Vagina (tissue), 2 donors: ENCODE results near the gene MCM7.

ENCODE experiments used
- CTCF ChIP-seq, 3 experiments: fragments of 450-650 bp in 2 of 3; fragments of 200-600 bp in 1 of 3; sonication (generic) in 1 of 3; IDR thresholded peaks; one replicate each; pipeline ENCODE4 v1.5.1; 2017 to 2019; ENCODE audit warnings: antibody characterized with exemption in 3 of 3, mild to moderate bottlenecking in 2 of 3, moderate library complexity in 2 of 3
- POLR2A ChIP-seq, 2 donors: fragments of 450-650 bp; IDR thresholded peaks; one replicate each; pipeline ENCODE4 v1.6.1; 2017; ENCODE audit warnings: antibody characterized with exemption in 2 of 2, mild to moderate bottlenecking in 2 of 2, moderate library complexity in 2 of 2

GRCh38 chr7:100077205-100077604 is 24.0 kb downstream of the MCM7 start:
- no peak for TF ChIP-seq CTCF (IDR thresholded peaks at IDR 0.05)
- TF ChIP-seq POLR2A (IDR thresholded peaks at IDR 0.05): no peak
